GM12878 (cell line): ENCODE results near the gene PAPSS2. TPM values are rescaled to one million over a fixed set of nuclear protein-coding genes. Genes with fewer than 3 reads are reported as not detected.

Experiments
- ATAC-seq: fragments of 200-7000 bp; cut with Tn5 transposase; 3 replicates; pipeline ENCODE4 v1.9.1; 2020; ENCODE audit warnings: mild to moderate bottlenecking, moderate library complexity
- BruUV-seq: library from RNA; stranded (reverse); fragments of 400-500 nt; replicated peaks from 2 replicates; lab custom pipeline; 2021; lab: Mats Ljungman, UMichigan
- CTCF ChIA-PET: fragments of 300-600 bp; sonication (Branson Sonifier 250); formaldehyde crosslinking; extraction: SDS; loops from one replicate; lab custom pipeline; 2021; ENCODE audit warnings: inconsistent platforms; lab: Yijun Ruan, JAX
- POLR2A ChIA-PET: fragments of 350-600 bp; formaldehyde crosslinking; extraction: SDS; loops from one replicate; lab custom pipeline; 2021; ENCODE audit warnings: inconsistent platforms; lab: Charles Lee
- RAD21 ChIA-PET: fragments of 300-600 bp; sonication (Branson Sonifier 250); formaldehyde crosslinking; loops from one replicate; lab custom pipeline; 2023; ENCODE audit warnings: antibody characterized with exemption; ENCODE audit not compliant: unreplicated experiment; lab: Charles Lee
- SMC1A ChIA-PET: fragments of 300-600 bp; sonication (Branson Sonifier 250); formaldehyde crosslinking; loops from one replicate; lab custom pipeline; 2023; ENCODE audit not compliant: unreplicated experiment, uncharacterized antibody; lab: Charles Lee
- DNase-seq: peaks from one replicate; pipeline ENCODE4 v3.0.0-alpha.2; 2011; ENCODE audit warnings: low read depth, low spot score
- FAIRE-seq: peaks from 3 replicates; lab custom pipeline; 2011; peaks lifted over from hg19 to GRCh38; lab: Jason Lieb, UNC
- H2AFZ ChIP-seq: 2 replicates; pipeline ENCODE4 v1.6.0; 2011; ENCODE audit warnings: low read depth, low read length, control low read depth; ENCODE audit not compliant: control insufficient read depth
- H3K27ac ChIP-seq: 2 replicates; pipeline ENCODE4 v1.5.1; 2011; ENCODE audit warnings: control low read depth; ENCODE audit not compliant: control insufficient read depth, insufficient read depth
- H3K27me3 ChIP-seq, 2 experiments: replicated peaks in 1 of 2; 2 replicates each; pipeline versions ENCODE4 v1.6.0 to v1.6.1; 2011; ENCODE audit warnings: low read length in 1 of 2; ENCODE audit not compliant: control insufficient read depth in 2 of 2, insufficient read depth in 2 of 2
- H3K36me3 ChIP-seq, 2 experiments: 2 replicates each; pipeline ENCODE4 v1.5.1; 2011; ENCODE audit warnings: low read length in 1 of 2; ENCODE audit not compliant: control insufficient read depth in 2 of 2, insufficient read depth in 2 of 2
- H3K4me1 ChIP-seq: 2 replicates; pipeline ENCODE4 v1.6.1; 2011; ENCODE audit warnings: mild to moderate bottlenecking, low read length, moderate library complexity, mixed read lengths; ENCODE audit not compliant: control insufficient read depth, insufficient read depth
- H3K4me2 ChIP-seq: 2 replicates; pipeline ENCODE4 v1.6.0; 2011; ENCODE audit warnings: control low read depth; ENCODE audit not compliant: control insufficient read depth, insufficient read depth
- H3K4me3 ChIP-seq: fragments of 200-600 bp; sonication (generic); 2 replicates; pipeline ENCODE4 v1.5.1; 2016
- H3K79me2 ChIP-seq: 2 replicates; pipeline ENCODE4 v1.6.0; 2011; ENCODE audit warnings: low read length; ENCODE audit not compliant: control insufficient read depth, insufficient read depth
- H3K9ac ChIP-seq: 2 replicates; pipeline ENCODE4 v1.8.0; 2011; ENCODE audit warnings: low read length, control low read depth, mixed read lengths; ENCODE audit not compliant: control insufficient read depth, insufficient read depth
- H3K9me3 ChIP-seq: replicated peaks from 3 replicates; pipeline ENCODE4 v1.5.1; 2011; ENCODE audit warnings: mild to moderate bottlenecking, low read length; ENCODE audit not compliant: control insufficient read depth, insufficient read depth
- H4K20me1 ChIP-seq: 2 replicates; pipeline ENCODE4 v1.6.0; 2011; ENCODE audit not compliant: control insufficient read depth, insufficient read depth
- FOXK2 ChIP-seq: fragments of 450-650 bp; IDR thresholded peaks from 2 replicates; pipeline ENCODE4 v1.6.1; 2017; ENCODE audit warnings: mild to moderate bottlenecking, moderate library complexity
- SP1 ChIP-seq: IDR thresholded peaks from one replicate; pipeline ENCODE4 v1.6.1; 2011; ENCODE audit warnings: low read depth, low read length
- WGBS: methylation state at CpG from one replicate; pipeline ENCODE4 v1.1.6; 2016; ENCODE audit warnings: low lambda C conversion rate; ENCODE audit not compliant: insufficient replicate concordance, insufficient coverage; ENCODE audit errors: missing lambda C conversion rate; 5-methylcytosine and 5-hydroxymethylcytosine counted together
- in situ Hi-C: fragments of 300-500 bp; cut with MboI; formaldehyde crosslinking; loops from 9 replicates; pipeline ENCODE4 v1.14.3; 2018; ENCODE audit warnings: mixed read lengths
- intact Hi-C: fragments of 100-400 bp; cut with micrococcal nuclease; formaldehyde crosslinking; loops from one replicate; pipeline ENCODE4 v1.14.2; 2022; ENCODE audit not compliant: unreplicated experiment
- polyA plus RNA-seq, 11 experiments: library from polyadenylated mRNA; depleted of rRNA in 4 of 11; unstranded in 6 of 11; stranded (reverse) in 5 of 11; fragments of >200 nt; fragmentation: Nextera tagmentation in 4 of 11; fragmentation: Illumina TruSeq in 1 of 11; extraction: Ambion mirVana in 4 of 11; extraction: Trizol in 1 of 11; gene quantifications; 1 replicate in 1 of 11; 2 replicates in 10 of 11; pipeline versions ENCODE4 v1.2.1 to v1.2.3, GENCODE V29; 2011 to 2016; ENCODE audit warnings: inconsistent platforms in 2 of 11, missing spikeins in 2 of 11, low read depth in 1 of 11
- total RNA-seq, 4 experiments: library from RNA; depleted of rRNA in 3 of 4; stranded (reverse); fragments of >200 nt in 3 of 4; fragmentation: Illumina TruSeq in 1 of 4; extraction: Trizol in 1 of 4; gene quantifications; 2 replicates each; pipeline versions ENCODE4 v1.2.1 to v1.2.3, GENCODE V29; 2013 to 2021
- TF ChIP-seq, protein P1 (sequence below): IDR thresholded peaks from 2 replicates; pipeline ENCODE4 v1.6.1; 2011; ENCODE audit warnings: borderline replicate concordance, low read depth, mild to moderate bottlenecking, moderate library complexity, mixed read lengths, low read length; ENCODE audit not compliant: insufficient read depth; ENCODE audit errors: extremely low read length
- TF ChIP-seq, protein P2 (sequence below): fragments of 450-650 bp; IDR thresholded peaks from 2 replicates; pipeline ENCODE4 v1.6.1; 2018; ENCODE audit warnings: mild to moderate bottlenecking, low read depth, moderate library complexity; ENCODE audit not compliant: partially characterized antibody

The PAPSS2 gene
- total and polyA plus RNA-seq, 10 of the 15 experiments (the other 5 are each of a cell fraction or from before 2014, with no cell fraction given) = 0.15 to 2.1 (median 0.37) TPM

GRCh38 chr10:87646935-87647334, 12.7 kb upstream of the PAPSS2 start (continued):
- no peak for TF ChIP-seq SP1
- TF ChIP-seq FOXK2 = no peak

DNA sequence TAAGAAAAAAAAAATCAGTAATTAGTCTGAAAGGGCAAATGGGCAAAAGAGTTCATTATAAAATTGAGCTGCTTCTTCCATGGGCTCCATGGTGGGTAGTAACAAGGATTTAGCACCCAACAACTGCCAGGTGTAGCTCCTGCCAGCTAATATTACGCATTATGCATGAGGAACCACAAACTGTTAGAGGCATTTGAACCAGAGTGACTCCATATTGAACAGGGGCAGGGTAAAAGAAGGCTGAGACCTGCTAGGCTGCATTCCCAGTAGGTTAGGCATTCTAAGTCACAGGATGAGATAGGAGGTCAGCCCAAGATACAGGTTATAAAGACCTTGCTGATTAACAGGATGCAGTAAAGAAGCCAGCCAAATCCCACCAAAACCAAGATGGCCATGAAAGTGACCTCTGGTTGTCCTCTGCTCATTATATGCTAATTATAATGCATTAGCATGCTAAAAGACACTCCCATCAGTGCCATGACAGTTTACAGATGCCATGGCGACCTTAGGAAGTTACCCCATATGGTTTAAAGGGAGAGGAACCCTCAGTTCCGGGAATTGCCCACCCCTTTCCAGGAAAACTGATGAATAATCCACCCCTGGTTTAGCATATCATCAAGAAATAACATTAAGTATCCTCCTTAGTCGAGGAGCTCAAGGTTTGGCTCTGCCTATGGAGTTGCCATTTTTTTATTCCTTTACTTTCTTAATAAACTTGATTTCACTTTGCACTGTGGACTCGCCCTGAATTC, 8.7 kb upstream of the PAPSS2 start:
- Histone ChIP-seq H3K4me2 (no peak overlapping the region), H2AFZ (no peak overlapping the region), H3K27ac (no peak overlapping the region), H3K79me2 (no peaks in the 10 kb centered on the region), H3K9me3 (no peaks in the 10 kb centered on the region), H3K4me3 (no peak overlapping the region), H3K9ac (no peak overlapping the region), H4K20me1 (no peaks in the 10 kb centered on the region), H3K4me1 (no peaks in the 10 kb centered on the region), H3K36me3 (no peaks in the 10 kb centered on the region), H3K27me3 (no peaks in the 10 kb centered on the region)
- no TSS peak for BruUV-seq
- FAIRE-seq = no peak
- 23% methylated on average over 5 of the region's 5 CpGs for WGBS
- ChIA-PET SMC1A (interaction anchor here (0.7 kb wide), 1 partner anchor 107 kb away, joined by 3 read pairs; no protein-coding TSS in a partner anchor), POLR2A (no interaction called here), CTCF (no interaction called here), RAD21 (interaction anchor here (0.6 kb wide), 1 partner anchor 121 kb away, joined by 3 read pairs; no protein-coding TSS in a partner anchor)
- TF ChIP-seq, protein P1, sequence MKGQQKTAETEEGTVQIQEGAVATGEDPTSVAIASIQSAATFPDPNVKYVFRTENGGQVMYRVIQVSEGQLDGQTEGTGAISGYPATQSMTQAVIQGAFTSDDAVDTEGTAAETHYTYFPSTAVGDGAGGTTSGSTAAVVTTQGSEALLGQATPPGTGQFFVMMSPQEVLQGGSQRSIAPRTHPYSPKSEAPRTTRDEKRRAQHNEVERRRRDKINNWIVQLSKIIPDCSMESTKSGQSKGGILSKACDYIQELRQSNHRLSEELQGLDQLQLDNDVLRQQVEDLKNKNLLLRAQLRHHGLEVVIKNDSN = no peak
- TF ChIP-seq, protein P2, sequence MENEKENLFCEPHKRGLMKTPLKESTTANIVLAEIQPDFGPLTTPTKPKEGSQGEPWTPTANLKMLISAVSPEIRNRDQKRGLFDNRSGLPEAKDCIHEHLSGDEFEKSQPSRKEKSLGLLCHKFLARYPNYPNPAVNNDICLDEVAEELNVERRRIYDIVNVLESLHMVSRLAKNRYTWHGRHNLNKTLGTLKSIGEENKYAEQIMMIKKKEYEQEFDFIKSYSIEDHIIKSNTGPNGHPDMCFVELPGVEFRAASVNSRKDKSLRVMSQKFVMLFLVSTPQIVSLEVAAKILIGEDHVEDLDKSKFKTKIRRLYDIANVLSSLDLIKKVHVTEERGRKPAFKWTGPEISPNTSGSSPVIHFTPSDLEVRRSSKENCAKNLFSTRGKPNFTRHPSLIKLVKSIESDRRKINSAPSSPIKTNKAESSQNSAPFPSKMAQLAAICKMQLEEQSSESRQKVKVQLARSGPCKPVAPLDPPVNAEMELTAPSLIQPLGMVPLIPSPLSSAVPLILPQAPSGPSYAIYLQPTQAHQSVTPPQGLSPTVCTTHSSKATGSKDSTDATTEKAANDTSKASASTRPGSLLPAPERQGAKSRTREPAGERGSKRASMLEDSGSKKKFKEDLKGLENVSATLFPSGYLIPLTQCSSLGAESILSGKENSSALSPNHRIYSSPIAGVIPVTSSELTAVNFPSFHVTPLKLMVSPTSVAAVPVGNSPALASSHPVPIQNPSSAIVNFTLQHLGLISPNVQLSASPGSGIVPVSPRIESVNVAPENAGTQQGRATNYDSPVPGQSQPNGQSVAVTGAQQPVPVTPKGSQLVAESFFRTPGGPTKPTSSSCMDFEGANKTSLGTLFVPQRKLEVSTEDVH = no peak
- in situ Hi-C loops = no loop called here
- intact Hi-C loops = no loop called here
- DNase-seq = no peak
- no peak for ATAC-seq
